GM18498 (cell line): ENCODE results near the gene SLC25A38.
"Not testable (repeated sequence)": the region's sequence is repeated elsewhere in the genome, so short reads cannot be mapped to it uniquely, and the experiment has no call there.

Experiments
- ATAC-seq: cut with Tn5 transposase; IDR thresholded peaks from one replicate; pipeline ENCODE4 v1.9.1; 2021; ENCODE audit warnings: mild to moderate bottlenecking, moderate library complexity; ENCODE audit not compliant: unreplicated experiment

SLC25A38 gene

GRCh38 chr3:39383045-39383880 lies at the start of gene SLC25A38:
Gene SLC25A38, plus strand, starts transcription at chr3:39383370. Its CDS starts 355 bp downstream, at chr3:39383725.
- ATAC-seq: peak; percentile 78

- ATAC-seq: no peak
These were observed 49.6 kb upstream of the SLC25A38 start for GRCh38 chr3:39333607-39334006.

GRCh38 chr3:39334205-39334604 lies 49.0 kb upstream of the SLC25A38 start:
- no peak for ATAC-seq

- ATAC-seq: no peak
These were observed 45.0 kb upstream of the SLC25A38 start for GRCh38 chr3:39338201-39338600.

GRCh38 chr3:39339086-39339485 lies 44.1 kb upstream of the SLC25A38 start:
- ATAC-seq: no peak

GRCh38 chr3:39343076-39343717 lies 40.0 kb upstream of the SLC25A38 start:
- ATAC-seq: no peak

- ATAC-seq: no peak
These were observed 39.4 kb upstream of the SLC25A38 start for GRCh38 chr3:39343760-39344159.

- ATAC-seq: no peak
These were observed 38.3 kb upstream of the SLC25A38 start for GRCh38 chr3:39344746-39345344.

GRCh38 chr3:39346785-39347585 lies 36.2 kb upstream of the SLC25A38 start:
- ATAC-seq: peak; percentile 94

- no peak for ATAC-seq
These were observed 35.6 kb upstream of the SLC25A38 start for GRCh38 chr3:39347586-39347876.

GRCh38 chr3:39349080-39349479 lies 34.1 kb upstream of the SLC25A38 start:
- ATAC-seq: no peak

GRCh38 chr3:39350714-39351113 lies 32.5 kb upstream of the SLC25A38 start:
- no peak for ATAC-seq

- not testable (repeated sequence) for ATAC-seq
These were observed 32.0 kb upstream of the SLC25A38 start for GRCh38 chr3:39351134-39351533.

- not testable (repeated sequence) for ATAC-seq
These were observed 29.8 kb upstream of the SLC25A38 start for GRCh38 chr3:39353168-39353927.

GRCh38 chr3:39358333-39358732 lies 24.8 kb upstream of the SLC25A38 start:
- ATAC-seq: no peak

- peak; percentile 65 for ATAC-seq
These were observed 21.8 kb upstream of the SLC25A38 start for GRCh38 chr3:39361252-39361927.

- ATAC-seq: no peak
These were observed 21.0 kb upstream of the SLC25A38 start for GRCh38 chr3:39362192-39362591.

- no peak for ATAC-seq
These were observed 20.4 kb upstream of the SLC25A38 start for GRCh38 chr3:39362812-39363211.

GRCh38 chr3:39370450-39370849 lies 12.7 kb upstream of the SLC25A38 start:
- not testable (repeated sequence) for ATAC-seq

GRCh38 chr3:39372833-39373232 lies 10.3 kb upstream of the SLC25A38 start:
- ATAC-seq: no peak
